SK-N-SH treated with all-trans-retinoic acid at 6 μM for 48 hours (cell line): ENCODE measurements around the gene DCC.

Experiments
- BACH2 ChIP-seq: fragments of 250-450 bp; sonication (Bioruptor Pico); IDR thresholded peaks from 2 replicates; pipeline ENCODE4 v1.9.0; 2021; ENCODE audit warnings: mild to moderate bottlenecking, borderline replicate concordance
- CREB5 ChIP-seq: fragments of 250-450 bp; sonication (Bioruptor Pico); IDR thresholded peaks from 2 replicates; pipeline ENCODE4 v1.5.1; 2020; ENCODE audit warnings: low read depth, mild to moderate bottlenecking, moderate library complexity
- CSDC2 ChIP-seq: fragments of 250-450 bp; sonication (Bioruptor Pico); IDR thresholded peaks from 2 replicates; pipeline ENCODE4 v1.5.0; 2020; ENCODE audit warnings: mild to moderate bottlenecking, moderate library complexity
- GLIS3 ChIP-seq: fragments of 250-450 bp; sonication (Bioruptor Pico); IDR thresholded peaks from 2 replicates; pipeline ENCODE4 v1.5.0; 2020; ENCODE audit warnings: mild to moderate bottlenecking, moderate library complexity
- OSR1 ChIP-seq: fragments of 250-450 bp; sonication (Bioruptor Pico); IDR thresholded peaks from 2 replicates; pipeline ENCODE4 v1.8.0; 2022; ENCODE audit warnings: moderate library complexity, mild to moderate bottlenecking, inconsistent platforms
- PATZ1 ChIP-seq: fragments of 250-450 bp; sonication (Bioruptor Pico); IDR thresholded peaks from 2 replicates; pipeline ENCODE4 v1.8.0; 2020; ENCODE audit warnings: mild to moderate bottlenecking, moderate library complexity, borderline replicate concordance
- POU6F1 ChIP-seq: fragments of 250-450 bp; sonication (Bioruptor Pico); IDR thresholded peaks from 2 replicates; pipeline ENCODE4 v1.8.0; 2021; ENCODE audit warnings: low read depth, mild to moderate bottlenecking, moderate library complexity, borderline replicate concordance
- PPARA ChIP-seq: fragments of 250-450 bp; sonication (Bioruptor Pico); IDR thresholded peaks from 2 replicates; pipeline ENCODE4 v1.5.0; 2020; ENCODE audit warnings: mild to moderate bottlenecking, borderline replicate concordance
- RARB ChIP-seq: fragments of 250-450 bp; sonication (Bioruptor Pico); IDR thresholded peaks from 2 replicates; pipeline ENCODE4 v1.8.0; 2021; ENCODE audit warnings: mild to moderate bottlenecking, moderate library complexity
- TSHZ2 ChIP-seq: fragments of 250-450 bp; sonication (Bioruptor Pico); IDR thresholded peaks from 2 replicates; pipeline ENCODE4 v1.5.0; 2020; ENCODE audit warnings: mild to moderate bottlenecking, moderate library complexity
- ZFP3 ChIP-seq: fragments of 250-450 bp; sonication (Bioruptor Pico); IDR thresholded peaks from 2 replicates; pipeline ENCODE4 v1.5.0; 2020; ENCODE audit warnings: mild to moderate bottlenecking, moderate library complexity
- ZFP30 ChIP-seq: fragments of 450-650 bp; formaldehyde crosslinking; IDR thresholded peaks from 2 replicates; pipeline ENCODE4 v1.5.0; 2022; ENCODE audit warnings: mild to moderate bottlenecking, moderate library complexity
- ZNF565 ChIP-seq: fragments of 450-650 bp; formaldehyde crosslinking; conservative IDR thresholded peaks from 2 replicates; pipeline ENCODE4 v1.5.0; 2020; ENCODE audit warnings: low read depth, mild to moderate bottlenecking, moderate library complexity
- ZNF70 ChIP-seq: fragments of 450-650 bp; formaldehyde crosslinking; IDR thresholded peaks from 2 replicates; pipeline ENCODE4 v1.5.0; 2020; ENCODE audit warnings: mild to moderate bottlenecking, moderate library complexity

GRCh38 chr18:52607985-52608384 lies 268.0 kb downstream of the DCC start:
- TF ChIP-seq RARB (CRISPR knock-in tag) (no peak), TSHZ2 (CRISPR knock-in tag) (no peak), ZNF70 (CRISPR knock-in tag) (no peak), PATZ1 (no peak), CSDC2 (CRISPR knock-in tag) (no peak), OSR1 (CRISPR knock-in tag) (no peak), ZNF565 (CRISPR knock-in tag) (no peak), BACH2 (CRISPR knock-in tag) (no peak), CREB5 (CRISPR knock-in tag) (no peak), ZFP30 (CRISPR knock-in tag) (no peak), GLIS3 (no peak), ZFP3 (CRISPR knock-in tag) (no peak), PPARA (no peak), POU6F1 (CRISPR knock-in tag) (no peak)
